ENCODE data around the gene CHRM2. TPM values are rescaled to one million over a fixed set of nuclear protein-coding genes. Genes with fewer than 3 reads are reported as not detected.

CHRM2 gene
- total RNA-seq, 4 donors from 2014 or later: 0.40 to 2.0 TPM; not detected in 2

GRCh38 chr7:137001041-137001440 lies 132.6 kb downstream of the CHRM2 start:
- DNase-seq: no peak

GRCh38 chr7:137001478-137001877 lies 133.0 kb downstream of the CHRM2 start:
- no peak for DNase-seq
- Histone ChIP-seq H3K27me3 (no peaks in the 10 kb centered on the region), H3K9me3 (no peaks in the 10 kb centered on the region), H3K4me3 (no peak overlapping the region), H3K27ac (no peak overlapping the region), H3K36me3 (no peaks in the 10 kb centered on the region), H3K4me1 (no peaks in the 10 kb centered on the region)
- no peak for TF ChIP-seq CTCF (IDR thresholded peaks at IDR 0.05)
- TF ChIP-seq POLR2A (IDR thresholded peaks at IDR 0.05): no peak

More at GRCh38 chr7:137001041-137001440, 132.6 kb downstream of the CHRM2 start:
- no peaks in the 10 kb centered on the region for H3K4me1 ChIP-seq
- H3K27ac ChIP-seq: no peak overlapping the region
- no peaks in the 10 kb centered on the region for H3K27me3 ChIP-seq
- H3K9me3 ChIP-seq: no peaks in the 10 kb centered on the region
- H3K36me3 ChIP-seq: no peaks in the 10 kb centered on the region
- H3K4me3 ChIP-seq: no peak overlapping the region
- TF ChIP-seq POLR2A (IDR thresholded peaks at IDR 0.05): no peak
- TF ChIP-seq CTCF (IDR thresholded peaks at IDR 0.05): no peak

GRCh38 chr7:137003086-137003485 lies 134.6 kb downstream of the CHRM2 start:
- TF ChIP-seq CTCF (IDR thresholded peaks at IDR 0.05): no peak
- TF ChIP-seq POLR2A (IDR thresholded peaks at IDR 0.05): no peak
- no peak for DNase-seq
- no peaks in the 10 kb centered on the region for H3K9me3 ChIP-seq
- H3K4me1 ChIP-seq: no peaks in the 10 kb centered on the region
- no peak overlapping the region for H3K27ac ChIP-seq
- H3K36me3 ChIP-seq: no peaks in the 10 kb centered on the region
- no peaks in the 10 kb centered on the region for H3K27me3 ChIP-seq
- no peak overlapping the region for H3K4me3 ChIP-seq

- no peaks in the 10 kb centered on the region for H3K4me1 ChIP-seq
- H3K27ac ChIP-seq: no peak overlapping the region
- no peaks in the 10 kb centered on the region for H3K27me3 ChIP-seq
- no peaks in the 10 kb centered on the region for H3K9me3 ChIP-seq
- H3K4me3 ChIP-seq: no peak overlapping the region
- TF ChIP-seq CTCF (IDR thresholded peaks at IDR 0.05) (no peak), POLR2A (IDR thresholded peaks at IDR 0.05) (no peak)
- no peak for DNase-seq
- H3K36me3 ChIP-seq: no peaks in the 10 kb centered on the region
These were observed 135.1 kb downstream of the CHRM2 start for GRCh38 chr7:137003566-137003965.

- Histone ChIP-seq H3K27me3 (no peaks in the 10 kb centered on the region), H3K9me3 (no peaks in the 10 kb centered on the region), H3K36me3 (no peaks in the 10 kb centered on the region), H3K4me3 (no peak overlapping the region), H3K27ac (peak overlapping the region in 1 of 4 donors; percentile 32), H3K4me1 (no peaks in the 10 kb centered on the region)
- no peak for DNase-seq
- TF ChIP-seq POLR2A (IDR thresholded peaks at IDR 0.05): no peak
- TF ChIP-seq CTCF (IDR thresholded peaks at IDR 0.05): no peak
These were observed 137.4 kb downstream of the CHRM2 start for GRCh38 chr7:137005873-137006272.

- no peaks in the 10 kb centered on the region for H3K9me3 ChIP-seq
- H3K36me3 ChIP-seq: no peaks in the 10 kb centered on the region
- H3K4me3 ChIP-seq: no peak overlapping the region
- TF ChIP-seq CTCF (IDR thresholded peaks at IDR 0.05) (no peak), POLR2A (IDR thresholded peaks at IDR 0.05) (no peak)
- DNase-seq: no peak
- H3K4me1 ChIP-seq: no peaks in the 10 kb centered on the region
- no peaks in the 10 kb centered on the region for H3K27me3 ChIP-seq
- peak overlapping the region in 1 of 4 donors; percentile 32 for H3K27ac ChIP-seq
These were observed 137.8 kb downstream of the CHRM2 start for GRCh38 chr7:137006293-137006692.

Data from Peyer's patch (tissue), 4 donors.